SK-N-MC (cell line): ENCODE measurements around the gene THUMPD1.

ENCODE experiments used
- EZH2 ChIP-seq: fragments of 200-600 bp; sonication (generic); IDR thresholded peaks from one replicate; pipeline ENCODE4 v1.6.1; 2017; ENCODE audit warnings: antibody characterized with exemption
- FOXP2 ChIP-seq: optimal IDR thresholded peaks from 2 replicates; pipeline ENCODE3; 2011; ENCODE audit warnings: mild to moderate bottlenecking, moderate library complexity; ENCODE audit not compliant: insufficient read depth; ENCODE audit errors: extremely low read length, control extremely low read depth
- POLR2AphosphoS5 ChIP-seq: IDR thresholded peaks from 2 replicates; pipeline ENCODE4 v1.6.1; 2012; ENCODE audit warnings: mild to moderate bottlenecking, low read depth, low read length, borderline replicate concordance

DNA sequence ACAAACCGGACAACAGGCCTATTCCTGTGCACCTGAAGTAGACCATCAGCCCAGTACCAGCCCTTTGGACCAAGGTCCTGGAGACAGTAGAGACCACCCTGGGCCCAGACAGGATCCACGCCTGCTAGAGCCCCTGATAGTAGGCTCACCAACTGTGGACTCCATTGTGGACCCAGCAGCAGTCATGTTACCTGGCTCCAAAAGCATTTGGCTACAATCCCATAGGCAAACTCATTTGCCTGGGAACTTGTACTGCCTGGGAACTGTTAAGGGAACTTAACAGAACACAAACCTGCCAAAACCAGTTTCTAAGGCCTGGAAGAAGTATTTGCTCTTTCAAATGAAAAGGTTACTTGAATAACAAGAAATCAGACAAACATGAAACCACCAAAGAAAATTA, 34.2 kb downstream of the THUMPD1 start:
- TF ChIP-seq EZH2, result no peak
- no peak for TF ChIP-seq POLR2AphosphoS5
- no peak for TF ChIP-seq FOXP2
